GM23248 (cell line): ENCODE data around the gene RSPH3. TPM values are rescaled to one million over a fixed set of nuclear protein-coding genes. Genes with fewer than 3 reads are reported as not detected.
"Not testable (repeated sequence)": the region's sequence is repeated elsewhere in the genome, so short reads cannot be mapped to it uniquely, and the experiment has no call there.

Experiments
- DNase-seq: peaks from one replicate; pipeline ENCODE4 v3.0.0-alpha.2; 2015
- H2AFZ ChIP-seq: fragments of 200-600 bp; sonication (generic); 2 replicates; pipeline ENCODE4 v1.6.1; 2016; ENCODE audit warnings: antibody characterized with exemption
- H3F3A ChIP-seq: fragments of 200-600 bp; sonication (generic); 2 replicates; pipeline ENCODE4 v1.6.1; 2016; ENCODE audit warnings: mild to moderate bottlenecking, antibody characterized with exemption, mixed run types; ENCODE audit not compliant: insufficient read depth
- H3K27ac ChIP-seq: fragments of 200-600 bp; sonication (generic); 2 replicates; pipeline ENCODE4 v1.5.1; 2016; ENCODE audit warnings: mild to moderate bottlenecking
- H3K27me3 ChIP-seq: fragments of 200-600 bp; sonication (generic); replicated peaks from 2 replicates; pipeline ENCODE4 v1.6.1; 2016; ENCODE audit warnings: mild to moderate bottlenecking; ENCODE audit not compliant: insufficient read depth
- H3K36me3 ChIP-seq: fragments of 200-600 bp; sonication (generic); 2 replicates; pipeline ENCODE4 v1.6.1; 2016; ENCODE audit warnings: low read depth, mild to moderate bottlenecking
- H3K4me1 ChIP-seq: fragments of 200-600 bp; sonication (generic); 2 replicates; pipeline ENCODE4 v1.6.1; 2016; ENCODE audit warnings: mild to moderate bottlenecking; ENCODE audit not compliant: insufficient read depth
- H3K4me2 ChIP-seq: fragments of 200-600 bp; sonication (generic); one replicate; pipeline ENCODE4 v1.6.1; 2016; ENCODE audit warnings: mild to moderate bottlenecking; ENCODE audit not compliant: unreplicated experiment
- H3K4me3 ChIP-seq: fragments of 200-600 bp; sonication (generic); 2 replicates; pipeline ENCODE4 v1.5.1; 2016; ENCODE audit warnings: mild to moderate bottlenecking
- H3K79me2 ChIP-seq: fragments of 200-600 bp; sonication (generic); 2 replicates; pipeline ENCODE4 v1.6.1; 2016; ENCODE audit warnings: mild to moderate bottlenecking; ENCODE audit not compliant: insufficient read depth
- H3K9ac ChIP-seq: fragments of 200-600 bp; sonication (generic); 2 replicates; pipeline ENCODE4 v1.6.1; 2016; ENCODE audit warnings: mild to moderate bottlenecking
- H3K9me2 ChIP-seq: fragments of 200-600 bp; sonication (generic); 2 replicates; pipeline ENCODE4 v1.6.1; 2016; ENCODE audit warnings: mixed run types, mild to moderate bottlenecking, moderate library complexity; ENCODE audit not compliant: insufficient read depth
- H3K9me3 ChIP-seq: fragments of 200-600 bp; sonication (generic); one replicate; pipeline ENCODE4 v1.6.1; 2017; ENCODE audit warnings: low read depth
- H4K20me1 ChIP-seq: fragments of 200-600 bp; sonication (generic); 2 replicates; pipeline ENCODE4 v1.6.0; 2016; ENCODE audit not compliant: insufficient read depth
- EZH2 ChIP-seq: fragments of 200-600 bp; sonication (generic); IDR thresholded peaks from 2 replicates; pipeline ENCODE4 v1.6.1; 2018; ENCODE audit warnings: antibody characterized with exemption, mild to moderate bottlenecking; ENCODE audit not compliant: insufficient read depth, poor library complexity, severe bottlenecking
- EZH2phosphoT487 ChIP-seq: fragments of 200-600 bp; sonication (generic); IDR thresholded peaks from 2 replicates; pipeline ENCODE4 v1.6.1; 2018; ENCODE audit warnings: antibody characterized with exemption, moderate library complexity, mild to moderate bottlenecking, low read depth; ENCODE audit not compliant: insufficient read depth
- WGBS, 2 experiments: methylation state at CpG; one replicate each; pipeline ENCODE4 v1.1.6; 2015 to 2017; ENCODE audit warnings: low lambda C conversion rate in 2 of 2, low coverage in 1 of 2; ENCODE audit errors: missing lambda C conversion rate in 2 of 2; 5-methylcytosine and 5-hydroxymethylcytosine counted together
- in situ Hi-C: fragments of 300-500 bp; cut with MboI; formaldehyde crosslinking; loops from 2 replicates; pipeline ENCODE4 v1.15.0; 2020
- polyA plus RNA-seq: library from polyadenylated mRNA; unstranded; fragments of >200 nt; fragmentation: Nextera tagmentation; extraction: Ambion mirVana; gene quantifications from 2 replicates; pipeline ENCODE4 v1.2.1, GENCODE V29; 2016
- total RNA-seq: library from RNA; depleted of rRNA; stranded (reverse); fragments of >200 nt; shearing (Covaris generic); gene quantifications from 2 replicates; pipeline ENCODE4 v1.2.3, GENCODE V29; 2014

RSPH3 gene
- total and polyA plus RNA-seq, 2 experiments from 2014 or later, result 7.2 to 15.1 TPM

GRCh38 chr6:159042003-159042825, 42.2 kb upstream of the RSPH3 start:
- no peaks in the 10 kb centered on the region for H3K36me3 ChIP-seq
- in situ Hi-C loops, result no loop called here
- no peak for TF ChIP-seq EZH2phosphoT487
- no peak for TF ChIP-seq EZH2
- H3K4me2 ChIP-seq, result no peak overlapping the region
- no peaks in the 10 kb centered on the region for H3K9me2 ChIP-seq
- H3K4me1 ChIP-seq, result peaks cover 21% of the 10 kb centered on the region
- H3K9me3 ChIP-seq, result no peaks in the 10 kb centered on the region
- H2AFZ ChIP-seq, result no peak overlapping the region
- no peak overlapping the region for H3K4me3 ChIP-seq
- H3K79me2 ChIP-seq, result no peaks in the 10 kb centered on the region
- peak; percentile 67 for DNase-seq
- H3K27me3 ChIP-seq, result peaks cover 32% of the 10 kb centered on the region
- no peak overlapping the region for H3K27ac ChIP-seq
- no peak overlapping the region for H3K9ac ChIP-seq
- H3F3A ChIP-seq, result peaks cover 12% of the 10 kb centered on the region; the same call in 1 of the 2 replicates
- H4K20me1 ChIP-seq, result no peaks in the 10 kb centered on the region
- WGBS, 2 experiments, result 58% methylated on average over 14 of the region's 14 CpGs

GRCh38 chr6:159041181-159041580, 41.2 kb upstream of the RSPH3 start:
- Histone ChIP-seq H3K36me3 (no peaks in the 10 kb centered on the region), H3K9me3 (no peaks in the 10 kb centered on the region), H3K27me3 (peaks cover 30% of the 10 kb centered on the region), H3K9ac (no peak overlapping the region), H3F3A (peaks cover 12% of the 10 kb centered on the region; the same call in 1 of the 2 replicates), H3K27ac (no peak overlapping the region), H3K4me2 (no peak overlapping the region), H2AFZ (no peak overlapping the region), H4K20me1 (no peaks in the 10 kb centered on the region), H3K4me3 (no peak overlapping the region), H3K79me2 (no peaks in the 10 kb centered on the region), H3K9me2 (no peaks in the 10 kb centered on the region), H3K4me1 (peaks cover 21% of the 10 kb centered on the region)
- in situ Hi-C loops, result no loop called here
- TF ChIP-seq EZH2 (no peak), EZH2phosphoT487 (no peak)
- DNase-seq, result no peak
- 88 to 89% methylated on average over 7 of the region's 7 CpGs for WGBS, 2 experiments

DNA sequence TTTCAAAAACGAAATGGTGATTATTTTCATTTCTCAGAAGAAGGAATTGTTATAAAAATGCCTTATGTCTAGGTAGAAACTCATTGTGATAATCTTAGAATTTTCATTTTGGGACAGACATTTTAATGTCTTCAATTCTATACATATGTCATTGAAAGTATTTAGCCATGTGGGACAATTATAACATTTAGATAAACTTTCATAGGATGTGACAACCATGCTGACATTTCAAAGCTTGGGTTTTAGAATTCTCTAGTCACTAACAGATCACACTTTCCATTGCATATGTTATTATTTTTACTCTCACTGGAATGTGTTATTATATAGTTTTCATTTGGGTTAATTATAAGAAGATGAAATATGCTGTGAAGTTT, 39.9 kb upstream of the RSPH3 start:
- Histone ChIP-seq H3K9me3 (no peaks in the 10 kb centered on the region), H3K27me3 (peaks cover 19% of the 10 kb centered on the region), H3K9me2 (no peaks in the 10 kb centered on the region), H2AFZ (no peak overlapping the region), H3K4me3 (no peak overlapping the region), H3K4me2 (no peak overlapping the region), H3F3A (peaks cover 12% of the 10 kb centered on the region; the same call in 1 of the 2 replicates), H4K20me1 (no peaks in the 10 kb centered on the region), H3K9ac (no peak overlapping the region), H3K79me2 (no peaks in the 10 kb centered on the region), H3K4me1 (peaks cover 21% of the 10 kb centered on the region), H3K27ac (no peak overlapping the region), H3K36me3 (no peaks in the 10 kb centered on the region)
- in situ Hi-C loops, result no loop called here
- WGBS, 2 experiments, result 88 to 93% methylated on average over 1 of the region's 1 CpG
- DNase-seq, result no peak
- TF ChIP-seq EZH2phosphoT487 (no peak), EZH2 (no peak)

GRCh38 chr6:159038914-159039884, 39.2 kb upstream of the RSPH3 start:
- peaks cover 21% of the 10 kb centered on the region for H3K4me1 ChIP-seq
- peak overlapping the region; percentile 34; the same call in 1 of the 2 replicates for H3K4me3 ChIP-seq
- H3K79me2 ChIP-seq, result no peaks in the 10 kb centered on the region
- in situ Hi-C loops, result no loop called here
- H3K9me3 ChIP-seq, result no peaks in the 10 kb centered on the region
- WGBS, 2 experiments, result 61 to 63% methylated on average over 8 of the region's 8 CpGs
- peaks cover 13% of the 10 kb centered on the region for H3K27me3 ChIP-seq
- peak overlapping the region; percentile 65 for H3K4me2 ChIP-seq
- peak overlapping the region; percentile 8; the same call in 1 of the 2 replicates for H3K27ac ChIP-seq
- DNase-seq, result peak; percentile 84
- peaks cover 12% of the 10 kb centered on the region; the same call in 1 of the 2 replicates for H3F3A ChIP-seq
- H3K9ac ChIP-seq, result no peak overlapping the region
- no peaks in the 10 kb centered on the region for H4K20me1 ChIP-seq
- H2AFZ ChIP-seq, result no peak overlapping the region
- no peaks in the 10 kb centered on the region for H3K9me2 ChIP-seq
- H3K36me3 ChIP-seq, result no peaks in the 10 kb centered on the region
- no peak for TF ChIP-seq EZH2
- TF ChIP-seq EZH2phosphoT487, result 0 out of 2 replicates have a peak, but pooled peaks have one; percentile 37

DNA sequence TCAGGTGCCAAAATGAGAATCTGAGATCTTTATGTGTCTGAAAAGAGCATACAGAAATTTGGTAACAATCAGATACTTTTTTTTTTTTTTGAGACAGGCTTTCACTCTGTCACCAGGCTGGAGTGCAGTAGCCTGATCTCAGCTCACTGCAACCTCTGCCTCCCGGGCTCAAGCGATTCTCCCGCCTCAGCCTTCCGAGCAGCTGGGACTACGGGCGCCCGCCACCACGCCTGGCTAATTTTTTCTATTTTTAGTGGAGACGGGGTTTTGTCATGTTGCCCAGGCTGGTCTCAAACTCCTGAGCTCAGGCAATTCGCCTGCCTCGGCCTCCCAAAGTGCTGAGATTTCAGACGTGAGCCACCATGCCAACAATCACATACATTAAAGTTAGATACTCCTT, 38.3 kb upstream of the RSPH3 start:
- WGBS, 2 experiments, result 6 to 8% methylated on average over 12 of the region's 12 CpGs
- H3K27ac ChIP-seq, H3K36me3 ChIP-seq, in situ Hi-C loops, H3K9me2 ChIP-seq, H3K9me3 ChIP-seq, H3K9ac ChIP-seq, H3K27me3 ChIP-seq, H3K79me2 ChIP-seq, H4K20me1 ChIP-seq: not testable (repeated sequence)
- Histone ChIP-seq H3K4me3 (peak overlapping the region; percentile 34; the same call in 1 of the 2 replicates), H3F3A (peaks cover 12% of the 10 kb centered on the region; the same call in 1 of the 2 replicates), H2AFZ (peak overlapping the region; percentile 26; the same call in 1 of the 2 replicates), H3K4me2 (peak overlapping the region; percentile 65), H3K4me1 (peaks cover 21% of the 10 kb centered on the region)
- peak; percentile 5 for DNase-seq
